HEK293T (cell line): ENCODE data around the gene CCDC195.

Source experiments
- ARNT ChIP-seq: fragments of 450-650 bp; IDR thresholded peaks from 2 replicates; pipeline ENCODE4 v1.6.1; 2017; ENCODE audit warnings: mild to moderate bottlenecking
- BHLHE40 ChIP-seq: fragments of 450-650 bp; IDR thresholded peaks from 2 replicates; pipeline ENCODE4 v1.6.1; 2016; ENCODE audit warnings: mild to moderate bottlenecking, moderate library complexity, borderline replicate concordance
- ELF4 ChIP-seq: fragments of 450-650 bp; IDR thresholded peaks from 2 replicates; pipeline ENCODE4 v1.6.1; 2017; ENCODE audit warnings: antibody characterized with exemption
- FOXA1 ChIP-seq: fragments of 450-650 bp; IDR thresholded peaks from 2 replicates; pipeline ENCODE4 v1.6.1; 2016; ENCODE audit warnings: mild to moderate bottlenecking
- FOXK2 ChIP-seq: fragments of 450-650 bp; IDR thresholded peaks from 2 replicates; pipeline ENCODE4 v1.6.1; 2016; ENCODE audit warnings: mild to moderate bottlenecking
- FOXM1 ChIP-seq: fragments of 450-650 bp; IDR thresholded peaks from 2 replicates; pipeline ENCODE4 v1.6.1; 2017; ENCODE audit warnings: mild to moderate bottlenecking, borderline replicate concordance
- HDGF ChIP-seq: fragments of 450-650 bp; IDR thresholded peaks from 2 replicates; pipeline ENCODE4 v1.6.1; 2017; ENCODE audit warnings: antibody characterized with exemption, borderline replicate concordance
- LEF1 ChIP-seq: fragments of 450-650 bp; IDR thresholded peaks from 2 replicates; pipeline ENCODE4 v1.6.1; 2017; ENCODE audit warnings: mild to moderate bottlenecking, borderline replicate concordance
- NFRKB ChIP-seq: fragments of 450-650 bp; IDR thresholded peaks from 2 replicates; pipeline ENCODE4 v1.6.1; 2016; ENCODE audit warnings: mild to moderate bottlenecking, moderate library complexity
- PKNOX1 ChIP-seq: fragments of 450-650 bp; IDR thresholded peaks from 2 replicates; pipeline ENCODE4 v1.6.1; 2016
- SP1 ChIP-seq: fragments of 450-650 bp; IDR thresholded peaks from 2 replicates; pipeline ENCODE4 v1.6.1; 2017
- SUZ12 ChIP-seq: fragments of 450-650 bp; IDR thresholded peaks from 2 replicates; pipeline ENCODE4 v1.6.1; 2016; ENCODE audit warnings: mild to moderate bottlenecking
- TARDBP ChIP-seq: fragments of 450-650 bp; IDR thresholded peaks from 2 replicates; pipeline ENCODE4 v1.6.1; 2016
- ZNF384 ChIP-seq: fragments of 450-650 bp; IDR thresholded peaks from 2 replicates; pipeline ENCODE4 v1.6.1; 2016

GRCh38 chr2:224736227-224736626 lies 20.1 kb upstream of the CCDC195 start:
- no peak for TF ChIP-seq BHLHE40
- TF ChIP-seq FOXM1: no peak
- no peak for TF ChIP-seq SP1
- no peak for TF ChIP-seq ARNT
- TF ChIP-seq FOXA1: no peak
- no peak for TF ChIP-seq ELF4
- no peak for TF ChIP-seq FOXK2
- TF ChIP-seq TARDBP: no peak
- no peak for TF ChIP-seq SUZ12
- TF ChIP-seq HDGF: no peak
- no peak for TF ChIP-seq PKNOX1
- no peak for TF ChIP-seq NFRKB
- TF ChIP-seq LEF1: no peak
- TF ChIP-seq ZNF384: no peak
